NB4 (cell line): ENCODE results near the gene ZBTB3.

Experiments
- DNase-seq: peaks from one replicate; pipeline ENCODE4 v3.0.0; 2010; ENCODE audit warnings: low read depth
- H3K4me3 ChIP-seq: one replicate; pipeline ENCODE4 v1.5.1; 2011; ENCODE audit warnings: mild to moderate bottlenecking, low read depth, low read length, moderate library complexity
- CTCF ChIP-seq: IDR thresholded peaks from one replicate; pipeline ENCODE4 v1.5.1; 2012; ENCODE audit warnings: low read depth, low read length
- MYC ChIP-seq: IDR thresholded peaks from 2 replicates; pipeline ENCODE4 v1.6.1; 2011; ENCODE audit warnings: low read depth, low read length
- POLR2A ChIP-seq: IDR thresholded peaks from 2 replicates; pipeline ENCODE4 v1.6.1; 2011; ENCODE audit warnings: mild to moderate bottlenecking; ENCODE audit not compliant: insufficient read length; ENCODE audit errors: extremely low read depth
- TF ChIP-seq, protein P1 (sequence below): IDR thresholded peaks from 2 replicates; pipeline ENCODE4 v1.6.1; 2011; ENCODE audit warnings: low read depth, low read length

ZBTB3 gene

DNA sequence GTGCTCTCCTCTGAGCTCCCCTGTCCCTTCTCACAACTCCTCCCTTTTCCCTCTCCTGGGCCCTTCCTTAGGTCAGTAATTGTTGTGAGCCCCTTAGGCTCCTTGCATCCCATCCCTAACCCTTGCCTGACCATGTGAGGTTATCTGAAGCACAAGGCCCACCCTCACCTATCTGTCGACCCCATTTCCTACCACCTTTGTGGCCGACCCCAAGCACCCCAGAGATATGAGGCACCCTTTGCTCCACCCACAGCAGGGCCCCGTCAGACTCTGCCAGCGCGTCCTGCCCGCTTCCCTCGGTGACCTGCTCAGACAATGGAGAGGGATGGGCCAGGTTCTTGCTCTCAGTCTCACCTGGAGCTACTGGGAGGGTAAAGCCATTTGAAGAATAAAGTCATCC is 45.2 kb downstream of the ZBTB3 start:
- TF ChIP-seq MYC (no peak), POLR2A (no peak), CTCF (no peak)
- TF ChIP-seq, protein P1, sequence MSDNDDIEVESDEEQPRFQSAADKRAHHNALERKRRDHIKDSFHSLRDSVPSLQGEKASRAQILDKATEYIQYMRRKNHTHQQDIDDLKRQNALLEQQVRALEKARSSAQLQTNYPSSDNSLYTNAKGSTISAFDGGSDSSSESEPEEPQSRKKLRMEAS, result no peak
- no peak for DNase-seq
- no peak overlapping the region for H3K4me3 ChIP-seq

DNA sequence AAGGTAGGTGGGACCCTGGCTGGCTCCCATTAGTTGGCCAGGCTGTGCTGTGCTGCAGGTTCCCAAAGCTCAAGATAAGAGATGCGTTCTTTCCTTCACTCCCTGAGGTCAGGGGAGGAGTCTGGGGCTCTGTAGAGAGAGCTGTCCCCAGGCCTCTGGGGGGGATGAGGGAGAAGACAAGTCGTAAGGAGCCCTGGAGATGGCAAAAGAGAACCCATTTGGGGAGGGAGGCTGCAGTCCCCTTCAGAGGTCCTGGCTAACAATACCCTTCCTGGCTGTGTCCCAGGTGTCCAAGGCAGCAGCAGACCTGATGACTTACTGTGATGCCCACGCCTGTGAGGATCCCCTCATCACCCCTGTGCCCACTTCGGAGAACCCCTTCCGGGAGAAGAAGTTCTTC is 45.6 kb downstream of the ZBTB3 start:
- TF ChIP-seq POLR2A, result peak; percentile 4
- no peak for TF ChIP-seq CTCF
- no peak for DNase-seq
- no peak overlapping the region for H3K4me3 ChIP-seq

DNA sequence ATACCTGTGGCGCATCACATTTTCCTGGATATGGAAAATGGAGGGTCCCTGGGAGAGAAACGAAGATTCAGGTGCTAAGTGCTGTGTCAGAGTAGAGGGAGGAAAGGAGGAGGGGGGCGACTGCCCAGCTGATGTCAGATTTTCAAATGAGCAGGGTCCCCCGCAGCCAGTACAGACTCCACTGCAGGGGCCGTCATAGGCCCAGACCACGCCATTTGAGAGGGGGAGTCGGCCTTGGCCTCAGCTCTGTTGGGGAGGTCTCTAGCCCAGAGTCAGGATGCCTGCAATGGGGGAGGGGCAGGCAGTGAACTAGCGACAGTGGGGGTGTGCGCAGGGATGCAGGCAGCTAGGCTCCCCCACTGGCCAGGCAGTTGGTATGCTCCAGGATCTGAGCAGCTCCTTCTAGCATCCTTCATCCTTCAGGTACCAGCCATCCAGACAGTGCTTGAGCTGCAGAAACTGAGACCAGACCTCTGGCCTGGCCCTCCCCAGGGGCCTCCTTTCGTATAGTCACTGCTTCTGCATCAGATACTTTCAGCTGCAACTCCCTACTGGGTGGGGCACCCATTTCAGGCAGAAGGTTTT is 46.6 kb downstream of the ZBTB3 start, which contains the start of the genes BSCL2 and GNG3:
Gene BSCL2, minus strand, starts transcription at position 148 of the 585 bp plus-strand sequence. CDS start 229 bp downstream, outside the sequence.
Gene GNG3, plus strand, starts transcription at position 400 of the 585 bp plus-strand sequence. CDS start 620 bp downstream, outside the sequence.
- DNase-seq, result peak; percentile 44

GRCh38 chr11:62706850-62707247 is 47.1 kb downstream of the ZBTB3 start:
- TF ChIP-seq POLR2A (no peak), CTCF (no peak), MYC (no peak)
- TF ChIP-seq, protein P1, result no peak
- H3K4me3 ChIP-seq, result peak overlapping the region; percentile 35
- DNase-seq, result no peak

More for the DNA sequence above, 46.6 kb downstream of the ZBTB3 start, which contains the start of the genes BSCL2 and GNG3:
- no peak for TF ChIP-seq POLR2A
- TF ChIP-seq, protein P1, result no peak
- TF ChIP-seq CTCF, result no peak
- TF ChIP-seq MYC, result no peak
- H3K4me3 ChIP-seq, result peak within 1 kb of the TSS; percentile 35

DNA sequence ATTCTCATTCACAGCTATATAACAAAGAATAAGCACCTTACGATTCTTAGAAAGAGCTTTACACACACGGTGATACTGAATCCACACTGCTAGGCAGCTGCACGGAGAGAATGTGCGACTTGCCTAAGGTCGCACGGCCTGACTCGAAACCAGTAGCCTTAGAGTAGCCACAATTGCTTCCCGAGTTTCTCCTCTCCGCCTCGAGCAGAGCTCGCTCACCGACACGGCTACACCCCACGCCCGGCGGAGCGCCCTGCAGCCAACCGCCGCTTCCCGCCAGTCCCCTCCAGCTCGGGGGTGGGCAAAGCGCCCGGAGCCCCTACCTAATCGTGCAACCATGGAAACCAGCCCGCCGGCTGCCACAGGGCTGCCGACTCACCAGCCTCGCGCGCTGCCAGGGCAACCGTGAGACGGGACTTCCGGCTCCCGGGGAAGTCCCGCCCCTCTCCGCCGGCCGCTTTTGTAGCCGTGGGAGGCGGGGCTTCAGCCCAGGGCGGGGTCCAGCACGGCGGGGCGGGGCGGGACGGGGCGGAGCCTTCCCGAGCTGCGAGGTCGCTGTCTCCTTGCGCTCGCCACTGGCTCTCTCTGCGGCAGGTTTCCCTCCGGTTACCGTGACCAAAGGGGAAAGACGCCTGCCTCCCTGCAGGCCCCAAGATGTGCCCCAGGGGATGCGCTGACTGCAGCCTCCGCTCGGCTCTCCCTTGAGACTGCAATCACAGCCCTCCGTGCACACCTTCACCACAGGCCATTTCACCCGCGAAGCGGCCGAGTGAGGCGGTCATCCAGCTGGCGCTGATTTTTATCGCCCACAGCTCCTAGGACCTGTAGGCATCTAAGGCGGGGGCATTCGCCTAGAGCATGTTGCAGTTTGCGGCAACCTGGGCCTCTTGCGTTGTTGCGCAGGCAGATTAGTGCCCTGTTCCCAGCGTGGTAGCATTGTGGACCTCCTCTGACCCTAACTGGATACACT is 47.8 kb downstream of the ZBTB3 start:
- peak overlapping the region; percentile 80 for H3K4me3 ChIP-seq
- DNase-seq, result peak; percentile 95
- TF ChIP-seq CTCF, result no peak
- TF ChIP-seq, protein P1, result no peak
- no peak; the same call in 1 of the 2 replicates for TF ChIP-seq MYC
- peak; percentile 59 for TF ChIP-seq POLR2A
